GM21447 (cell line): ENCODE results near the gene ANKMY1.

Source experiments
- ATAC-seq: cut with Tn5 transposase; IDR thresholded peaks from one replicate; pipeline ENCODE4 v1.9.1; 2021; ENCODE audit not compliant: unreplicated experiment

ANKMY1 gene

DNA sequence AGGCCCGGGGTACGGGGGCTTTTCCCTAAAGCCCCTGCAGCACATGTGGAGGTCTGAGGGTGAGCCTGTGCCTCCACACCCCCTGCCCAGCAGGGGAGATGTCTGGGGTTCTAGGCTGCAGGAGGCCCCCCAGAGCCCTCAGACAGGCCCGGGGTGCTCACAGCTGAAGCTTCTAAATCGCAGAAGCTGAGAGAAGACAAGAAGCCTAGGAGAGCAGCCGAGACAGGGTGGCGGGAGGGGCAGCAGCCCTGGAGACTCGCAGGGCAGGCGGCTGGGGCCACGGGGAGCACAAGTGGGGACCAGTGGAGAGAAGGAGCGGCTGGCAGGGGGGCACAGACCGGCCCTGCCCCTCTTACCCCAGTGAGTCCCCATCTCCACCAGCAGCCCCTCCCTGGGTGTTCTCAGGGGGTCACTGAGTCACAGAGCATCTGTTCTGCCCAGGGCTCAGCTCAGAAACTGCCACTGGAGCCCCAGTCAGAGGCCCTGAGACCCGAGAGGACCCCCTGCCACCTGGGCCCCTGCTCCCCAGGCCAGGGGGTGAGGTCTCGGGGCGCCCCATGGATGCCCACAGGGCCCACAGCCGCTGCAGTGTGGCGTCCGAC, 96.2 kb downstream of the ANKMY1 start:
- ATAC-seq: no peak

DNA sequence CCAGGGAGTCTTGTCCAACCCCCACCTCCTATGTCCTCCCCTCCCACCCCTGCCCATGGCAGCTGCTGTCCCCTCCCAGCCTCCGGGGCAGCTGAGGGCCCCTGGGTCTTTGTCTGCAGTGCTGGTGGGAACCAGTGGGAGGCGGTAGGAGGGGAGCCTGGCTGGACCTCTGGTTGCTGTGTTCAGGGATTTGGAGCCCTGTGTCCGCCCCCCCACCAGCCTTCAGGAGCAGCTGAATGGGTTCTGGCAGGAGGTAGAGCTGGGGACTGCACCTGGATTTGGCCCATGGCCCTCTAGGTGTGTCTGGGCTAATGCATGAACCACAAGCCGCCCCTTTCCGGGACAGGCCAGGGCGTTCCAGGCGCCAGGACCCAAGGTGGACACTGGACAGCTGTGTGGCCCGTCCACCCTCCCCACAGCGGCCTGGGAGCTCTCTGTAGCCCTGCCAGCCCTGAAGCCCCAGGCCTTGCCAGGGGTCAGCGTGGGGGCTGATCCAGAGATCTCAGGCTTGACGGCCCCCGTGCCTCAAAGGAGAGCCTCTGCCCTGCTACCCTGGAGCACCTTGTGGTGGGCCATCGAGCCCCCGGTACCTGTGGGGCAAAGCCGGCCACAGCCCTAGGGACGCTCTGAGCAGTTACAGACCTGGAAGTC, 96.9 kb downstream of the ANKMY1 start:
- no peak for ATAC-seq

- ATAC-seq: no peak
Observed at GRCh38 chr2:240460253-240460711, 97.5 kb downstream of the ANKMY1 start.

GRCh38 chr2:240459401-240460252, 98.2 kb downstream of the ANKMY1 start:
- ATAC-seq: no peak

GRCh38 chr2:240458900-240459391, 98.8 kb downstream of the ANKMY1 start:
- ATAC-seq: no peak

GRCh38 chr2:240458044-240458899, 99.5 kb downstream of the ANKMY1 start:
- no peak for ATAC-seq

DNA sequence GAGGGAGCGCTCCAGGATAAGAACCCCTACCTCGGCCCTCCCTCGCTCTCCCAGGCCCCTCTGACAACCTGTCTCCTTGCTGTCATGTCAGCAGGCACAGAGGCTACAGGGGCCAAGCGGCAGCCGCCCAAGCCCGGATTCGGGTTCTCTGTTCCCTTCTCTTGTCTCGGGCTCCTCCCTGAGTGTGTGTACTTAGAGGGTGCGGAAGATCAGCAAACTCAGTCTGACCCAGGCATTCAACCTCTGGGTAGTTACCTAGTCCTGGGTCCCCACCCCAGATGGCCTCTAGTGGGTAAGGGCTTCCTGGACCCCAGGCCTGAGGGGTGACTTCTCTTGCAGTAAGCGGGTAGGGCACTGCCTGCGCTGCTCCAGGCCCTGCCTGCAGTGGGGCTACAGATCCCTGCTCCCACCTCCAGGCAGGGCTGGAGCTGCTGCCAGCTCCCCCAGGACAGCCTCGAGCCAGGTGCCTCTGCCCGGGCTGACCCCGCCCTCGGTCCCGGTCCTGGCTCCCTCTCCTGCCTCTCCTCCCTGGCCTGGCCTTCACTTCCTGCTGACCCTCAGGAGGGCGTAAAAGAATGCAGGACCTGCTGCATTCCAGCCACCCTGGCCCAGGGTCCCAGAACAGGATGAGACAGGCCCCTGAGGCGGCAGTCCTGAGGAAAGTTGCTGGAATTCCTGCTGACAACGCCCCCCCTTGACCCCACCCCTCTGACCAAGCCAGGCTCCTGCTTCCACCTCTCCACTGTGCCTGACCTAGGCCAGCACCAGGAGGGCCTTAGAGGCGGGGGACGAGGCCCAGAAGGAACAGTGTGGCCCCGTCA, 100.4 kb downstream of the ANKMY1 start:
- no peak for ATAC-seq

GRCh38 chr2:240456447-240457222, 101.2 kb downstream of the ANKMY1 start:
- ATAC-seq: no peak

GRCh38 chr2:240455647-240456446, 101.9 kb downstream of the ANKMY1 start:
- no peak for ATAC-seq

DNA sequence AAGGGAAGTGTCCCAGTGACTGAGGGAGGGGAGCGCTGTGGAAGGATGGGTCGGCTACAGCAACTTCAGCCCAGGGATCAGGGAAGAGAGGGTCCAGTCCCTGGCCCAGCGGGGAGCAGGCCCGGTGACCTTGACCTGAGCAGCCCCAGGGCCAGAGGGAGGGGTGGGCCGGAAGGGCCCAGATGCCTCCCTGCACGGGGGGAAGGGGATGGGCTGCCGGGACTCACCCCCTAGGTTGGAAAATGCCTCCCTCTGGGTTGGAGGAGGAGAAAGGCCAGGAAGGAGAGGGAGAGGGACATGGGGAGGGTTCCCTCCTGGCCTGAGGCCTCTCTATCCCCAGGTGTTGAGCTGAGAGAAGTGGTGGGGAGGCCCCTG, 102.5 kb downstream of the ANKMY1 start:
- ATAC-seq: no peak

- no peak for ATAC-seq
Observed at GRCh38 chr2:240454106-240454901, 103.5 kb downstream of the ANKMY1 start.

- no peak for ATAC-seq
Observed at GRCh38 chr2:240453461-240454105, 104.2 kb downstream of the ANKMY1 start.

GRCh38 chr2:240452462-240453256, 105.1 kb downstream of the ANKMY1 start:
- ATAC-seq: no peak

- no peak for ATAC-seq
Observed at GRCh38 chr2:240451791-240452461, 105.9 kb downstream of the ANKMY1 start.

DNA sequence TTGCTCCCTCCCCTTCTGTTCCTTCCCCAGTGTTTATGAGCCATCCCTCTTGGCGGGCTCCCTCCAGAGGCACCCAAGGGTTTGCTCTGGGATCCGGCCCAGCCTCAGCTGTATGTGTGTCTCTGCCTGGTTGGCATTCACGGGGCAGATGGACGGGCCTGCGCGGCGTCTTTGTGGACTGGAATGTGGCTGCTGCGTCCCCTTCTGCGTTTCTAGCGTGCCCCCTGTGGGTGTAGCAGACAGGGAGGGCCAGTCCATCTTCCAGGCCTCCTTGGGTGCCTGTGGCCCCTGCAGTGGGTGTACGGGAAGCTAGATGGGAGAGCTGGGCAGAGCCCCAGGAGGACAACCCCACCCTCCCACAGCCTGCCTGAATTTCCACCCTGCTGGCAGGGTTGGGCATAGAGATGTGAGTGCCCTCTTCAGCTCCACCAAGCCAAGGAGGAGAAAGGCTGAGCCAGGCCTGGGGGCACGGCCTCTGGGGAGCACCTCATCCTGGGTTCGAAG, 106.6 kb downstream of the ANKMY1 start:
- ATAC-seq: no peak
